ENCODE data around the gene OR6Q1. TPM values are rescaled to one million over a fixed set of nuclear protein-coding genes. Genes with fewer than 3 reads are reported as not detected.

Gene OR6Q1
- total and polyA plus RNA-seq, 2 of the 4 experiments (the other 2 are of a cell fraction): not detected

DNA sequence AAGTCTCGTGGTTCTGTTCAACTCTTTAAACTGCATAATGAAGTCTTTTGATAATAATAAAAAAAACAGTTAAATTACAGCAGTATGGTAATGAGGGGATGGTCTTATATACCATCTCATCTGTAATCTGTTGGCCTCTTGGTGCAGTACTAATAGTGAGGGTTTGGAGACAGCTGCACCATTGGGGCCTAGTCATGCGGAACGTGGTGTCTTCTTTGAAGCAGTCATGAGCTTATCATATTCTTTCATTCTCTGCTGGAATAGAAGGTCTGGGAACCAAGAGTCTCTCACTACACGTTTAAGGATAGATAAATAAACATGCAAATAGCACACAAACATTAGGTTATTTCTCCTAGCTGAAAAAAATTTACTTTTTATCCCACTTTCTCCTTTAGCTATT lies 48.0 kb upstream of the OR6Q1 start:
- Histone ChIP-seq H3K14ac (replicated peaks; ENCODE audit: low read depth, low read length) (no peak overlapping the region), H2BK120ac (ENCODE audit: low read depth, low read length) (no peak overlapping the region), H3K36me3 (ENCODE audit: control insufficient read depth, insufficient read depth, low read length) (no peaks in the 10 kb centered on the region), H4K5ac (ENCODE audit: low read depth, low read length) (no peak overlapping the region), H2BK15ac (ENCODE audit: low read depth, low read length) (no peak overlapping the region), H3K23ac (ENCODE audit: low read depth, low read length) (no peak overlapping the region), H3K18ac (ENCODE audit: low read depth, low read length) (no peak overlapping the region), H3K9me3 (ENCODE audit: control insufficient read depth, insufficient read depth, low read length) (no peaks in the 10 kb centered on the region), H3K27ac (ENCODE audit: insufficient read depth, low read length) (no peak overlapping the region), H3K9me1 (ENCODE audit: insufficient read depth, low read length) (no peaks in the 10 kb centered on the region), H3K56ac (ENCODE audit: extremely low read depth, insufficient read depth, low read length) (no peak overlapping the region), H4K8ac (ENCODE audit: low read depth in 2 of 2, low read length in 2 of 2) (no peak overlapping the region), H3K27me3 (ENCODE audit: control insufficient read depth, insufficient read depth, low read length) (no peaks in the 10 kb centered on the region), H2BK5ac (ENCODE audit: low read depth, low read length, poor library complexity, severe bottlenecking) (no peak overlapping the region), H2AFZ (replicated peaks; ENCODE audit: low read length, poor library complexity) (no peak overlapping the region), H3K4me1 (ENCODE audit: control insufficient read depth, insufficient read depth, low read length) (peaks cover 2% of the 10 kb centered on the region; the same call in 1 of the 2 replicates), H3K4me3 (ENCODE audit: insufficient read depth, low read depth, low read length) (no peak overlapping the region), H3K4me2 (ENCODE audit: low read depth, low read length) (no peak overlapping the region), H4K20me1 (ENCODE audit: insufficient read depth, low read length) (no peaks in the 10 kb centered on the region), H2AK5ac (ENCODE audit: low read depth, low read length) (no peak overlapping the region), H3K79me1 (ENCODE audit: low read depth in 1 of 2, low read length in 2 of 2) (no peaks in the 10 kb centered on the region), H2BK20ac (ENCODE audit: low read depth, low read length) (no peak overlapping the region), H2AK9ac (replicated peaks; ENCODE audit: low read depth, low read length, poor library complexity) (no peak overlapping the region), H3K4ac (ENCODE audit: low read depth, low read length) (no peak overlapping the region), H3K9ac (ENCODE audit: low read depth, low read length) (no peak overlapping the region), H4K91ac (ENCODE audit: insufficient read depth, low read depth, low read length) (no peak overlapping the region)
- in situ Hi-C loops (cut with MboI; ENCODE audit: low sequenced_read_pairs) (no loop called here), intact Hi-C loops (cut with micrococcal nuclease) (no loop called here), dilution Hi-C loops (cut with HindIII; ENCODE audit: low sequenced_read_pairs, unreplicated experiment) (no loop called here)
- WGBS, 2 experiments (ENCODE audit: extremely low coverage in 2 of 2, insufficient read length in 1 of 2): no CpG with 5 or more reads among the region's 4 CpGs
- CTCF ChIA-PET: interaction anchor here (0.7 kb wide), 1 partner anchor 10 kb away, joined by 3 read pairs; no protein-coding TSS in a partner anchor
- POLR2A ChIA-PET (ENCODE audit: unreplicated experiment): no interaction called here
- BruUV-seq (replicated peaks): no TSS peak
- TF ChIP-seq MAFK (IDR thresholded peaks at IDR 0.05; ENCODE audit: low read depth, low read length): no peak
- no peak for TF ChIP-seq ELK1 (IDR thresholded peaks at IDR 0.05; ENCODE audit: borderline replicate concordance, low read depth, low read length)
- TF ChIP-seq RAD21 (IDR thresholded peaks at IDR 0.05; ENCODE audit: low read length): no peak
- TF ChIP-seq MXI1 (IDR thresholded peaks at IDR 0.05; ENCODE audit: borderline replicate concordance, low read depth, low read length): no peak
- no peak for TF ChIP-seq FOS (IDR thresholded peaks at IDR 0.05; ENCODE audit: low read depth, low read length)
- TF ChIP-seq BHLHE40 (IDR thresholded peaks at IDR 0.05; ENCODE audit: low read depth, low read length): no peak
- TF ChIP-seq CEBPB (IDR thresholded peaks at IDR 0.05; ENCODE audit: low read depth, low read length): no peak
- TF ChIP-seq RFX5 (IDR thresholded peaks at IDR 0.05; ENCODE audit: low read depth, low read length): no peak
- no peak for TF ChIP-seq SMC3 (IDR thresholded peaks at IDR 0.05; ENCODE audit: low read depth, low read length)
- no peak for TF ChIP-seq MAZ (IDR thresholded peaks at IDR 0.05; ENCODE audit: borderline replicate concordance, low read depth, low read length)
- TF ChIP-seq NFE2L2 (IDR thresholded peaks at IDR 0.05; ENCODE audit: low read depth, low read length): no peak
- TF ChIP-seq RCOR1 (IDR thresholded peaks at IDR 0.05; ENCODE audit: insufficient replicate concordance, low read length): no peak
- TF ChIP-seq CHD1 (IDR thresholded peaks at IDR 0.05; ENCODE audit: low read depth, low read length): no peak
- TF ChIP-seq POLR2A (IDR thresholded peaks at IDR 0.05; ENCODE audit: low read depth, low read length): no peak
- TF ChIP-seq CTCF (conservative IDR thresholded peaks at IDR 0.05; ENCODE audit: low read depth, low read length): no peak
- no peak for TF ChIP-seq USF2 (IDR thresholded peaks at IDR 0.05; ENCODE audit: low read depth, low read length)
- no peak for ATAC-seq (ENCODE audit: low read depth)
- DNase-seq: no peak
